Head of caudate nucleus (tissue), 42 donors: Measurements from ENCODE around the gene SLC8B1.
A peak's percentile ranks its signal among the peaks of the same experiment; 100 is the strongest.

Experiments used
- DNase-seq, 42 donors: peaks; one replicate each; pipeline versions ENCODE4 v3.0.0 to v3.0.0-alpha.2; 2020 to 2021; ENCODE audit warnings: mixed read lengths in 7 of 42
- intact Hi-C: fragments of 100-400 bp; cut with DNase I; formaldehyde crosslinking; loops from one replicate; pipeline ENCODE4 v1.15.0; 2022

Gene SLC8B1

GRCh38 chr12:113278633-113279032, 56.3 kb downstream of the SLC8B1 start:
- intact Hi-C loops, result no loop called here
- DNase-seq, result no peak

GRCh38 chr12:113278141-113278540, 56.8 kb downstream of the SLC8B1 start:
- DNase-seq, result no peak
- intact Hi-C loops, result no loop called here

- no peak for DNase-seq
Measured at GRCh38 chr12:113277511-113277910, 57.4 kb downstream of the SLC8B1 start.

GRCh38 chr12:113276946-113277500, 57.9 kb downstream of the SLC8B1 start:
- intact Hi-C loops, result no loop called here
- no peak for DNase-seq

More at GRCh38 chr12:113277511-113277910, 57.4 kb downstream of the SLC8B1 start:
- intact Hi-C loops, result no loop called here

GRCh38 chr12:113276306-113276705, 58.6 kb downstream of the SLC8B1 start:
- no peak for DNase-seq
- intact Hi-C loops, result no loop called here

GRCh38 chr12:113274848-113275247, 60.1 kb downstream of the SLC8B1 start:
- intact Hi-C loops, result no loop called here
- DNase-seq, result no peak

GRCh38 chr12:113273053-113273725, 61.7 kb downstream of the SLC8B1 start:
- intact Hi-C loops, result no loop called here
- DNase-seq, result no peak

GRCh38 chr12:113271853-113272561, 62.9 kb downstream of the SLC8B1 start:
- DNase-seq, result peak; percentile 53 to 91 (median 74)

GRCh38 chr12:113271466-113271852, 63.5 kb downstream of the SLC8B1 start:
- no peak for DNase-seq
- intact Hi-C loops, result no loop called here

More at GRCh38 chr12:113271853-113272561, 62.9 kb downstream of the SLC8B1 start:
- intact Hi-C loops, result no loop called here

GRCh38 chr12:113270709-113271009, 64.2 kb downstream of the SLC8B1 start:
- DNase-seq, result no peak
- intact Hi-C loops, result no loop called here

- intact Hi-C loops, result no loop called here
- no peak for DNase-seq
Measured at GRCh38 chr12:113269257-113269943, 65.5 kb downstream of the SLC8B1 start.

- no peak for DNase-seq
- intact Hi-C loops, result no loop called here
Measured at GRCh38 chr12:113268621-113269020, 66.3 kb downstream of the SLC8B1 start.

- intact Hi-C loops, result no loop called here
Measured at GRCh38 chr12:113268136-113268535, 66.8 kb downstream of the SLC8B1 start.

GRCh38 chr12:113267621-113268020, 67.3 kb downstream of the SLC8B1 start:
- DNase-seq, result no peak
- intact Hi-C loops, result no loop called here

More at GRCh38 chr12:113268136-113268535, 66.8 kb downstream of the SLC8B1 start:
- DNase-seq, result no peak

GRCh38 chr12:113266106-113266895, 68.6 kb downstream of the SLC8B1 start:
- intact Hi-C loops, result no loop called here
- DNase-seq, result no peak

- intact Hi-C loops, result no loop called here
Measured at GRCh38 chr12:113263431-113263963, 71.4 kb downstream of the SLC8B1 start.

GRCh38 chr12:113262710-113263109, 72.2 kb downstream of the SLC8B1 start:
- no peak for DNase-seq
- intact Hi-C loops, result no loop called here

More at GRCh38 chr12:113263431-113263963, 71.4 kb downstream of the SLC8B1 start:
- DNase-seq, result peak in 1 of 42 donors; percentile 0

GRCh38 chr12:113261847-113262470, 73.0 kb downstream of the SLC8B1 start:
- intact Hi-C loops, result no loop called here
- DNase-seq, result no peak
